Activated CD4-positive, alpha-beta T cell treated with anti-CD3 and anti-CD28 coated beads, Interleukin-2, amount 10 ng/mL, durations not matched to agents 7 days and 5 days (primary cell): Measurements from ENCODE around the gene CAB39. TPM values are rescaled to one million over a fixed set of nuclear protein-coding genes. Genes with fewer than 3 reads are reported as not detected.

Experiments used
- CTCF ChIA-PET: fragments of 350-600 bp; sonication (Branson Sonifier 250); formaldehyde crosslinking; loops from one replicate; lab custom pipeline; 2021; ENCODE audit warnings: antibody characterized with exemption; lab: Charles Lee
- POLR2A ChIA-PET: fragments of 350-600 bp; sonication (Branson Sonifier 250); formaldehyde crosslinking; loops from one replicate; lab custom pipeline; 2021; ENCODE audit warnings: antibody characterized with exemption; lab: Charles Lee
- DNase-seq: peaks from one replicate; pipeline ENCODE4 v3.0.0-alpha.2; 2020
- H3K27ac Mint-ChIP-seq: one replicate; pipeline ENCODE4 v1.8.0; 2021; ENCODE audit warnings: mild to moderate bottlenecking, moderate library complexity, mixed read lengths
- H3K27me3 Mint-ChIP-seq: one replicate; pipeline ENCODE4 v1.8.0; 2021; ENCODE audit warnings: mixed read lengths
- H3K36me3 Mint-ChIP-seq: one replicate; pipeline ENCODE4 v1.8.0; 2021; ENCODE audit warnings: low read depth, mixed read lengths
- H3K4me1 Mint-ChIP-seq: one replicate; pipeline ENCODE4 v1.8.0; 2021; ENCODE audit warnings: mixed read lengths
- H3K4me3 Mint-ChIP-seq: one replicate; pipeline ENCODE4 v1.8.0; 2021; ENCODE audit warnings: mild to moderate bottlenecking, moderate library complexity, mixed read lengths
- H3K9me3 Mint-ChIP-seq: one replicate; pipeline ENCODE4 v1.8.0; 2021; ENCODE audit warnings: mixed read lengths
- total RNA-seq, 2 experiments: library from RNA; stranded (reverse); gene quantifications; one replicate each; pipeline ENCODE4 v1.2.3, GENCODE V29; 2021

Gene CAB39
- total RNA-seq, 2 experiments from 2014 or later: 135 to 154 TPM

GRCh38 chr2:230764346-230764745, 51.7 kb downstream of the CAB39 start:
- DNase-seq: no peak
- ChIA-PET POLR2A (no interaction called here), CTCF (interaction anchor here (1.0 to 3.3 kb wide), 3 partner anchors 8 to 17 kb away, joined by 3 to 13 read pairs (median 4); no protein-coding TSS in a partner anchor)
- Mint-ChIP-seq H3K4me1 (peaks cover 41% of the 10 kb centered on the region), H3K4me3 (no peak overlapping the region), H3K9me3 (no peaks in the 10 kb centered on the region), H3K36me3 (peaks cover 78% of the 10 kb centered on the region), H3K27ac (no peak overlapping the region), H3K27me3 (no peaks in the 10 kb centered on the region)

GRCh38 chr2:230765611-230766300, 53.1 kb downstream of the CAB39 start:
- peaks cover 77% of the 10 kb centered on the region for H3K36me3 Mint-ChIP-seq
- DNase-seq: no peak
- ChIA-PET CTCF (interaction anchor here (1.3 kb wide), 1 partner anchor 16 kb away, joined by 3 read pairs; no protein-coding TSS in a partner anchor), POLR2A (no interaction called here)
- H3K9me3 Mint-ChIP-seq: no peaks in the 10 kb centered on the region
- H3K4me3 Mint-ChIP-seq: no peak overlapping the region
- peak overlapping the region; percentile 48 for H3K27ac Mint-ChIP-seq
- H3K4me1 Mint-ChIP-seq: peaks cover 42% of the 10 kb centered on the region
- no peaks in the 10 kb centered on the region for H3K27me3 Mint-ChIP-seq

GRCh38 chr2:230767862-230768388, 55.3 kb downstream of the CAB39 start:
- ChIA-PET POLR2A (no interaction called here), CTCF (interaction anchor here (1.0 to 1.9 kb wide), 2 partner anchors 12 to 31 kb away, joined by 3 to 6 read pairs; no protein-coding TSS in a partner anchor)
- peaks cover 8% of the 10 kb centered on the region for H3K9me3 Mint-ChIP-seq
- no peak for DNase-seq
- H3K27me3 Mint-ChIP-seq: no peaks in the 10 kb centered on the region
- H3K27ac Mint-ChIP-seq: no peak overlapping the region
- H3K36me3 Mint-ChIP-seq: peaks cover 77% of the 10 kb centered on the region
- H3K4me1 Mint-ChIP-seq: peaks cover 58% of the 10 kb centered on the region
- no peak overlapping the region for H3K4me3 Mint-ChIP-seq

GRCh38 chr2:230770804-230771203, 58.2 kb downstream of the CAB39 start:
- Mint-ChIP-seq H3K4me3 (no peak overlapping the region), H3K36me3 (peaks cover 84% of the 10 kb centered on the region), H3K4me1 (peaks cover 76% of the 10 kb centered on the region), H3K27me3 (no peaks in the 10 kb centered on the region), H3K27ac (no peak overlapping the region), H3K9me3 (peaks cover 12% of the 10 kb centered on the region)
- DNase-seq: no peak
- CTCF ChIA-PET: interaction anchor here (0.8 kb wide), 1 partner anchor 54 kb away, joined by 3 read pairs; no protein-coding TSS in a partner anchor
- POLR2A ChIA-PET: no interaction called here

GRCh38 chr2:230772156-230772555, 59.5 kb downstream of the CAB39 start:
- H3K4me3 Mint-ChIP-seq: no peak overlapping the region
- no peaks in the 10 kb centered on the region for H3K27me3 Mint-ChIP-seq
- no peak overlapping the region for H3K27ac Mint-ChIP-seq
- no peak for DNase-seq
- CTCF ChIA-PET: interaction anchor here (1.7 kb wide), 1 partner anchor 9 kb away, joined by 13 read pairs; no protein-coding TSS in a partner anchor
- H3K9me3 Mint-ChIP-seq: peaks cover 12% of the 10 kb centered on the region
- peaks cover 84% of the 10 kb centered on the region for H3K36me3 Mint-ChIP-seq
- POLR2A ChIA-PET: interaction anchor here (0.6 kb wide), 1 partner anchor 110 kb away, joined by 3 read pairs; no protein-coding TSS in a partner anchor
- H3K4me1 Mint-ChIP-seq: peaks cover 86% of the 10 kb centered on the region

- H3K36me3 Mint-ChIP-seq: peaks cover 83% of the 10 kb centered on the region
- POLR2A ChIA-PET: no interaction called here
Observed at GRCh38 chr2:230773039-230773773, 60.6 kb downstream of the CAB39 start.

GRCh38 chr2:230774348-230774951, 61.8 kb downstream of the CAB39 start:
- no peak overlapping the region for H3K27ac Mint-ChIP-seq
- H3K4me1 Mint-ChIP-seq: peaks cover 88% of the 10 kb centered on the region
- H3K9me3 Mint-ChIP-seq: peaks cover 23% of the 10 kb centered on the region
- H3K36me3 Mint-ChIP-seq: peaks cover 82% of the 10 kb centered on the region
- DNase-seq: no peak
- ChIA-PET CTCF (no interaction called here), POLR2A (interaction anchor here (0.7 kb wide), 1 partner anchor 61 kb away, joined by 3 read pairs; no protein-coding TSS in a partner anchor)
- no peaks in the 10 kb centered on the region for H3K27me3 Mint-ChIP-seq
- no peak overlapping the region for H3K4me3 Mint-ChIP-seq

More at GRCh38 chr2:230773039-230773773, 60.6 kb downstream of the CAB39 start:
- peak; percentile 65 for DNase-seq
- Mint-ChIP-seq H3K4me1 (peaks cover 88% of the 10 kb centered on the region), H3K27me3 (no peaks in the 10 kb centered on the region), H3K4me3 (peak overlapping the region; percentile 2), H3K9me3 (peaks cover 18% of the 10 kb centered on the region), H3K27ac (peak overlapping the region; percentile 71)
- CTCF ChIA-PET: interaction anchor here (0.8 to 1.7 kb wide), 3 partner anchors 10 to 59 kb away, joined by 3 to 13 read pairs (median 6); no protein-coding TSS in a partner anchor

GRCh38 chr2:230775737-230776136, 63.1 kb downstream of the CAB39 start:
- peaks cover 90% of the 10 kb centered on the region for H3K4me1 Mint-ChIP-seq
- ChIA-PET CTCF (no interaction called here), POLR2A (interaction anchor here (0.7 kb wide), 1 partner anchor 55 kb away, joined by 5 read pairs; no protein-coding TSS in a partner anchor)

GRCh38 chr2:230777721-230778120, 65.1 kb downstream of the CAB39 start:
- Mint-ChIP-seq H3K36me3 (peaks cover 90% of the 10 kb centered on the region), H3K4me3 (no peak overlapping the region)
- POLR2A ChIA-PET: no interaction called here

More at GRCh38 chr2:230775737-230776136, 63.1 kb downstream of the CAB39 start:
- H3K27ac Mint-ChIP-seq: peak overlapping the region; percentile 33
- H3K36me3 Mint-ChIP-seq: peaks cover 88% of the 10 kb centered on the region
- no peak for DNase-seq
- no peaks in the 10 kb centered on the region for H3K27me3 Mint-ChIP-seq
- H3K4me3 Mint-ChIP-seq: no peak overlapping the region
- H3K9me3 Mint-ChIP-seq: peaks cover 27% of the 10 kb centered on the region

GRCh38 chr2:230778350-230779063, 65.9 kb downstream of the CAB39 start:
- Mint-ChIP-seq H3K4me1 (peaks cover 79% of the 10 kb centered on the region), H3K27ac (peak overlapping the region; percentile 37), H3K36me3 (peaks cover 90% of the 10 kb centered on the region), H3K27me3 (no peaks in the 10 kb centered on the region), H3K9me3 (peaks cover 22% of the 10 kb centered on the region), H3K4me3 (no peak overlapping the region)
- DNase-seq: no peak
- ChIA-PET POLR2A (no interaction called here), CTCF (interaction anchor here (0.6 to 6.6 kb wide), 3 partner anchors 9 to 64 kb away, joined by 3 to 33 read pairs (median 3); no protein-coding TSS in a partner anchor)

More at GRCh38 chr2:230777721-230778120, 65.1 kb downstream of the CAB39 start:
- CTCF ChIA-PET: interaction anchor here (1.0 to 6.6 kb wide), 2 partner anchors 15 to 64 kb away, joined by 3 to 33 read pairs; no protein-coding TSS in a partner anchor
- no peaks in the 10 kb centered on the region for H3K27me3 Mint-ChIP-seq
- H3K4me1 Mint-ChIP-seq: peaks cover 87% of the 10 kb centered on the region
- H3K9me3 Mint-ChIP-seq: peaks cover 25% of the 10 kb centered on the region
- H3K27ac Mint-ChIP-seq: peak overlapping the region; percentile 65
- DNase-seq: no peak

- Mint-ChIP-seq H3K9me3 (peaks cover 25% of the 10 kb centered on the region), H3K27me3 (no peaks in the 10 kb centered on the region), H3K4me1 (peaks cover 79% of the 10 kb centered on the region), H3K4me3 (peak overlapping the region; percentile 13), H3K36me3 (peaks cover 90% of the 10 kb centered on the region), H3K27ac (peak overlapping the region; percentile 77)
- ChIA-PET POLR2A (no interaction called here), CTCF (interaction anchor here (0.6 to 6.6 kb wide), 4 partner anchors 12 to 128 kb away, joined by 3 to 33 read pairs (median 4); no protein-coding TSS in a partner anchor)
- DNase-seq: peak; percentile 27
Observed at GRCh38 chr2:230779126-230779525, 66.5 kb downstream of the CAB39 start.
